Coronary artery (tissue), 2 donors: ENCODE measurements around the gene PIGN.
"Not testable (repeated sequence)": the region's sequence is repeated elsewhere in the genome, so short reads cannot be mapped to it uniquely, and the experiment has no call there.

Experiments
- DNase-seq: peaks from one replicate; pipeline ENCODE4 v3.0.0-alpha.2; 2017; ENCODE audit warnings: low spot score
- H3K27ac ChIP-seq, 2 donors: fragments of 200-600 bp; sonication (generic); one replicate each; pipeline ENCODE4 v1.5.1; 2016 to 2019
- H3K4me3 ChIP-seq: fragments of 200-600 bp; sonication (generic); 2 replicates; pipeline ENCODE4 v1.5.1; 2016; ENCODE audit warnings: mild to moderate bottlenecking, moderate library complexity
- TF ChIP-seq, protein P1 (sequence below): fragments of 200-600 bp; sonication (generic); IDR thresholded peaks from one replicate; pipeline ENCODE4 v1.5.1; 2019; ENCODE audit warnings: antibody characterized with exemption

Gene PIGN

DNA sequence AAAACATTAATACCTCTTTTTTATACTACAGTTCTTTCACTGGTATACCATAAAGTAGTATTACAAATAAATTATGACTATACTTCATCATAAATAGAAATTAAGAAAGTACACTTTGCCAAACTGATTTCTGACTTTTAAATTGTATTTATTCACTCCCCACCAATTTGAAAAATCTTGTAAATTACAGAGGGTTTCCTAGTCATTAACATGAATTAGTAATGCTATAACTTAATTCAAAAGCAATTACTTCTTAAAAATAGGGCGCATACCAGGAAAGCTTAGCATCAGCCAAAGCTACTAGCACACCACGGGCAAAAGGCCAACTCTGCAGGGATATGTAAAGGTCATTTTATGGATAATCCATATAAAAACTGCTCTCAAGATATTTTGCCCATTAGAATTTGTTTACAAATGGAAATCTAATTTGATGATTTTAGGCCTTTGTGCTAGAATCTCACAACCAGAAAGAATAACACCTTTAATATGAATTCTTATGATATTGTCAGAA, 142.3 kb downstream of the PIGN start:
- H3K4me3 ChIP-seq, result no peak overlapping the region
- DNase-seq, result no peak
- TF ChIP-seq, protein P1, sequence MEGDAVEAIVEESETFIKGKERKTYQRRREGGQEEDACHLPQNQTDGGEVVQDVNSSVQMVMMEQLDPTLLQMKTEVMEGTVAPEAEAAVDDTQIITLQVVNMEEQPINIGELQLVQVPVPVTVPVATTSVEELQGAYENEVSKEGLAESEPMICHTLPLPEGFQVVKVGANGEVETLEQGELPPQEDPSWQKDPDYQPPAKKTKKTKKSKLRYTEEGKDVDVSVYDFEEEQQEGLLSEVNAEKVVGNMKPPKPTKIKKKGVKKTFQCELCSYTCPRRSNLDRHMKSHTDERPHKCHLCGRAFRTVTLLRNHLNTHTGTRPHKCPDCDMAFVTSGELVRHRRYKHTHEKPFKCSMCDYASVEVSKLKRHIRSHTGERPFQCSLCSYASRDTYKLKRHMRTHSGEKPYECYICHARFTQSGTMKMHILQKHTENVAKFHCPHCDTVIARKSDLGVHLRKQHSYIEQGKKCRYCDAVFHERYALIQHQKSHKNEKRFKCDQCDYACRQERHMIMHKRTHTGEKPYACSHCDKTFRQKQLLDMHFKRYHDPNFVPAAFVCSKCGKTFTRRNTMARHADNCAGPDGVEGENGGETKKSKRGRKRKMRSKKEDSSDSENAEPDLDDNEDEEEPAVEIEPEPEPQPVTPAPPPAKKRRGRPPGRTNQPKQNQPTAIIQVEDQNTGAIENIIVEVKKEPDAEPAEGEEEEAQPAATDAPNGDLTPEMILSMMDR, result no peak
- no peak overlapping the region for H3K27ac ChIP-seq

DNA sequence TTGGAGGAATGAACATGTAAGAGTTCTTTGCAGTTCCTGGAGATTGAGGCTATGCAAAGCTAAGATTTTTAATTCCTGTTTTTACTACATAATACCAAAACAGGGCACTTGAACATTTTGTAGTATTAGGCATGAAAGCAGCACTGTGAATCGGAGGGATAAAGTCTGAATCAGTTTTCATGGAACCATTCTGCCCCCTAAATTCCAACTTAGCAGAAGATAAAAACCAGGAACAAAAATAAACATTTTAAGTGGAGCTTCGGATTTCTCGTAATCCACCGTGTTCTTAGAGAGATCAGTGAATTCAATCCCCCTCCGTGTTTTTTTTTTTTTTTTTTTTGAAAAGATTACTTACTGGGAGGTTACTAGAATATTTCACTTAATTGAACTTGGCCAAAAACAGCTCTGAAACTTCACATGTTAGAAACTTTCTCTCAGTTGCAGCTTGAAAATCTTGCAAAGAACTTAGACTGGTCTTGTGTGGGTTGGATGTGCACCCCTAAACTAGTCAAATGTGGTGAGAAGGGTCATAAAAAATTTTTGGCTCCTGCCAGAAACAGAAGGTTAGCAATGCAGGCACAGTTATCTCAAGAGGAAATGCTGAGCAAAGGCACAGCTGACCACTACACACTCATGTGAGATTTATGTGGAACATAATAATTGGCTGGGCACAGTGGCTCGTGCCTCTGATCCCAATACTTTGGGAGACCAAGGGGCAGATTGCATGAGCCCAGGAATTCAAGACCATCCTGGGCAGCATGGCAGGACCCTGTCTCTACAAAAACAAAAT, 148.7 kb downstream of the PIGN start:
- no peak for DNase-seq
- TF ChIP-seq, protein P1, result no peak
- Histone ChIP-seq H3K27ac (peak overlapping the region; percentile 71 to 77), H3K4me3 (peak overlapping the region; percentile 42)

DNA sequence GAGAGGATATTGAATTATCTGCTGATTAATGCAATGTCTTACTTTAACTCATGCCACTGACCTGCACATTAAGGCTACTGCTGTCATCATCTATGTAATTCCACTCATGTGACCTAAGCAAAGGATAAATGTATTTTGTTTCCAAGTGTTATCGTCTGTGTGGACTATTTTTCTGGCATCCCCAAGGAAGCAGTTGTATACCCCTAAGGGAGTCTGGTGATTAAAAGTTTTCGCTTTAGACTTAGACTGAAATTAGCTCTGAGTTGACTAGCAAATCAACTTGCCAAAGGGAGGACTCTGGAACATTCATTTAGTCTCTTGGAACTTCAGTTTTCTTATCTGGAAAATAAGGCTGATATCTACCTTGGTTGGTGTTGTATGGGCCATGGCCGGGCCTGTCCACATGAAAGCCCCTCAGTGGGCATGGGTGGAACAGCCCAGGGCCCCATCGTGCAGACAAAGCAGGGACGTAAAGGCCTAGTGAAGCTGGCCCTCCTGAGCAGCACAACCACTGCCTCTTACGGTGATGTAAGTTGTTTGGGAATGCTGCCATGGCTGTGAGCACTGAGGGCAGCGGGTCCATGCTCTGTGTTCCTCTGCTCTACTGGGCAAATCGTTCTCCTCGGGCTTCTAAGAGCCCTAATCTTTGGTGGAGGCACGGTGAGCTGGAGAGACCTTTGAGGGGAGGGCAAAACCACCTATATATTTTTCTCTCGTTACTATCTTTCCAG, 149.7 kb downstream of the PIGN start:
- no peak for DNase-seq
- TF ChIP-seq, protein P1, result no peak
- Histone ChIP-seq H3K27ac (peak overlapping the region; percentile 71 to 77), H3K4me3 (peak overlapping the region; percentile 42)

DNA sequence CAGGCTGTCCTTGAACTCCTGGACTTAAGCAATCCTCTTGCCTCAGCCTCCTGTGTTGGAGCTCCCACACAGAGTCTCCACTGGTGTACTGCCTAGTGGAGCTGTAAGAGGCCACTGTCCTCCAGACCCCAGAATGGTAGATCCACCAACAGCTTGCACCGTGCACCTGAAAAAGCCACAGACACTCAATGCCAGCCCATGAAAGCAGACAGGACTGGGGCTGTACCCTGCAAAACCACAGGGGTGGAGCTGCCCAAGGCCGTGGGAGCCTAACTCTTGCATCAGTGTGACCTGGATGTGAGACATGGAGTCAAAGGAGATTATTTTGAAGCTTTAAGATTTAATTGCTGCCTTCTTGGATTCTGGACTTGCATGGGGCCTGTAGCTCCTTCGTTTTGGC, 152.6 kb downstream of the PIGN start:
- DNase-seq, result not testable (repeated sequence)

DNA sequence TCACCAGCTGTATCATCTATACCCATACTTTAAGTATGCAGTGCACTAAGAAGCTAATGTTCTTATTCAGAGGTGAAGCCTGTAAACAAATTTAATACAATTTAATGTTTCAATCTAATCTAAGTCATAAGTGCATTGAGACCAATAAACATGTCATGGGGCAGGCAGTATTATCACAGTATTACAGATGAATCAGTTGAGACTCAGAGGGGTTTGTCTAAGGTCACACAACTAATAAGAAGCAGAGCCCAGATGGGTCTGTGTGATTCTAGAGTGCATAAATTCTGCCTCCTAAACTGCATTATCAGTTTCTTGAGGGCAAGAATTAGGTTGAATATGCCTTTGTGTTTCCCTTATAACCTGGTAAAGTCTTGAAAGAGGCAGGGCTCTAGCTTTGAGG, 153.1 kb downstream of the PIGN start:
- DNase-seq, result no peak
- Histone ChIP-seq H3K27ac (no peak overlapping the region), H3K4me3 (no peak overlapping the region)
- TF ChIP-seq, protein P1, result no peak

More for the DNA sequence above, 152.6 kb downstream of the PIGN start:
- H3K27ac ChIP-seq, H3K4me3 ChIP-seq: not testable (repeated sequence)

DNA sequence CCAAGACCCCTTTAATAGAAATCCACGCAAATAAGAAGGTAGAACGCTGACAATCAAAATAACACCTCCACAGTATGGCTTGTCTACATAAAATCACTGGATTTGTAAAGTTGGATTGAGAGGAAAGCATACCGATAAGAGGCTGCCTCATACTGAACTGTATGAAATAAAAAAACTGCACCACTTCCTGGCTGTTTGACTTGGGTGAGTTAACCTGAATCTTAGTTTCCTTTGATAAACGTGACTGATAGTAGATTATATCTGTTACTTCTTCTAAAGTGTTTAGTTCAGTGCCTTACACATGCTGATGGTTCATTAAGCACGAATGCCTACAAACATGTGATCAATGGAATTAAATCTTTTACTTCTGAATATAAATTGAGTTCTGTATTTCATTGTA, 153.6 kb downstream of the PIGN start:
- TF ChIP-seq, protein P1, result no peak
- no peak overlapping the region for H3K4me3 ChIP-seq
- DNase-seq, result no peak
- H3K27ac ChIP-seq, result no peak overlapping the region

DNA sequence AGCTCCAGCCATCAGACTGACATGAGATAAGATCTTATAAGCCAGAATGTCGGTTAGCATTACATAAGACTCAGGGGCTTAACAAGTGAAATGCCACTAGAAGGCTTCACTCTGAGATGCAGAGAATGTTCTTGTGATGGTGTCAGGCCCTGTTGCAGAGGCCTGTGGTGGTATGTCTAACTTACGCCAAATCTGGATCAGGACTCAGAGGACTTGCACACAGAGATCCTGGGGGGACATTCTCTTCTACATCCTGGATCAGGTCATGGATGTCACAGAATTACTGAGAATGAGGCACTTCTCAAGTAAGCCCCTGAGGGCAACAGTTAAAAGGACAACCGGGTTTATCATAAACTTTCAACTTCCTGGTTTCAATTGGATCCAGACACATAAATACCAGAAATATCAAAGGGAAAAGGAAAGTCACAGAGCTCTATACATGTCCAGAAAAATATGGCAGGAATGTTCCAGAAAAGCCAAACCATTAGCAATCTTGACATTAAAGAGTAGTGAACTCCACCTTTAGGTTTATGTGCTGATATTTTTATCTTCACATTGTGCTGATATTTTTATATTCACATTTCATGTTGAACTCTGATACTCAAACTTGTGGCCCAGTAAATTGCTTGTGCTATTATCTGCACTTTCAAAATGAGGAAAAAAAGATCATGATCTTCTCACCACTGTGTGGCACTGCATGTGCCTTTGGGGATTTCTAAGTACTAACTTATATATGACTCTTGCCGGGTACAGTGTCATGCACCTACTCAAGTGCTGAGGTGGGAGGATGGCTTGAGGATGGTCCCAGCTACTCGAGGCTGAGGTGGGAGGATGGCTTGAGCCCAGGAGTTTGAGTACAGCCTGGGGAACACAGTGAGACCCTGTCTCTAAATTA, 156.5 kb downstream of the PIGN start:
- TF ChIP-seq, protein P1, result no peak
- H3K27ac ChIP-seq, result peak overlapping the region in 1 of 2 donors; percentile 11
- no peak for DNase-seq
- no peak overlapping the region for H3K4me3 ChIP-seq
